K562 (cell line): ENCODE data around the gene PRKCE. TPM values are rescaled to one million over a fixed set of nuclear protein-coding genes. Genes with fewer than 3 reads are reported as not detected.

Source experiments
- BRD9 ChIP-seq: fragments of 450-650 bp; IDR thresholded peaks from 2 replicates; pipeline ENCODE4 v1.6.1; 2018; ENCODE audit warnings: low read depth; ENCODE audit not compliant: partially characterized antibody
- EHMT2 ChIP-seq: fragments of 450-650 bp; IDR thresholded peaks from 2 replicates; pipeline ENCODE4 v1.6.1; 2018; ENCODE audit warnings: antibody characterized with exemption
- ESRRA ChIP-seq: fragments of 450-650 bp; IDR thresholded peaks from 2 replicates; pipeline ENCODE4 v1.6.1; 2014; ENCODE audit warnings: low read depth, mild to moderate bottlenecking, moderate library complexity, borderline replicate concordance
- KLF1 ChIP-seq: fragments of 450-650 bp; IDR thresholded peaks from 2 replicates; pipeline ENCODE4 v1.6.1; 2016; ENCODE audit warnings: missing genetic modification characterization, missing compliant biosample characterization
- MYBL2 ChIP-seq, 2 experiments: fragments of 450-650 bp in 1 of 2; sonication (generic) in 1 of 2; formaldehyde crosslinking in 1 of 2; IDR thresholded peaks; 2 replicates each; pipeline versions ENCODE4 v1.6.1 to v1.8.1; 2017 to 2022; ENCODE audit warnings: borderline replicate concordance in 1 of 2, inconsistent platforms in 1 of 2, low read depth in 1 of 2, mild to moderate bottlenecking in 1 of 2, missing genetic modification reagents in 1 of 2, moderate library complexity in 1 of 2
- NR2C2 ChIP-seq, 2 experiments: fragments of 200-800 bp in 1 of 2; sonication (Bioruptor generic) in 1 of 2; sonication (generic) in 1 of 2; formaldehyde crosslinking in 1 of 2; IDR thresholded peaks; 2 replicates each; pipeline versions ENCODE4 v1.6.1 to v1.8.0; 2016 to 2022; ENCODE audit warnings: mild to moderate bottlenecking in 1 of 2, missing compliant biosample characterization in 1 of 2, missing genetic modification characterization in 1 of 2, missing genetic modification reagents in 1 of 2
- NR3C1 ChIP-seq: sonication (generic); formaldehyde crosslinking; IDR thresholded peaks from 2 replicates; pipeline ENCODE4 v1.8.1; 2022; ENCODE audit warnings: missing genetic modification reagents
- NR4A1 ChIP-seq, 2 experiments: fragments of 250-450 bp in 1 of 2; fragments of 450-650 bp in 1 of 2; sonication (Bioruptor Pico) in 1 of 2; IDR thresholded peaks; 2 replicates each; pipeline versions ENCODE4 v1.4.0 to v1.6.1; 2016 to 2020; ENCODE audit warnings: mild to moderate bottlenecking in 2 of 2, missing compliant biosample characterization in 1 of 2, missing genetic modification characterization in 1 of 2, moderate library complexity in 1 of 2
- PHB ChIP-seq: fragments of 250-450 bp; sonication (Bioruptor Pico); IDR thresholded peaks from 2 replicates; pipeline ENCODE4 v1.5.0; 2021
- RB1 ChIP-seq: fragments of 450-650 bp; IDR thresholded peaks from 2 replicates; pipeline ENCODE4 v1.6.1; 2017; ENCODE audit warnings: low read depth, mild to moderate bottlenecking
- SPI1 ChIP-seq: IDR thresholded peaks from 2 replicates; pipeline ENCODE4 v1.6.1; 2011; ENCODE audit warnings: low read depth, low read length, control low read depth, borderline replicate concordance
- SRF ChIP-seq, 2 experiments: fragments of 250-450, 450-650 bp in 1 of 2; sonication (Bioruptor Pico) in 1 of 2; sonication (generic) in 1 of 2; formaldehyde crosslinking; IDR thresholded peaks; 2 replicates each; pipeline versions ENCODE4 v1.5.0 to v1.5.1; 2020 to 2022; ENCODE audit warnings: mild to moderate bottlenecking in 1 of 2, missing genetic modification reagents in 1 of 2
- ZNF384 ChIP-seq: IDR thresholded peaks from 2 replicates; pipeline ENCODE4 v1.6.1; 2012; ENCODE audit warnings: low read depth, low read length, improper control_type of control experiment
- polyA plus RNA-seq, 8 experiments: library from polyadenylated mRNA; depleted of rRNA in 4 of 8; stranded (reverse) in 5 of 8; unstranded in 3 of 8; fragments of >200 nt; fragmentation: Nextera tagmentation in 2 of 8; fragmentation: Illumina TruSeq in 1 of 8; extraction: Ambion mirVana in 2 of 8; extraction: Trizol in 1 of 8; gene quantifications; 2 replicates each; pipeline versions ENCODE4 v1.2.1 to v1.2.3, GENCODE V29; 2011 to 2014; ENCODE audit warnings: inconsistent platforms in 1 of 8, missing spikeins in 1 of 8
- total RNA-seq, 7 experiments: library from RNA; depleted of rRNA in 6 of 7; stranded (reverse); fragments of >200 nt in 6 of 7; fragmentation: Illumina TruSeq in 2 of 7; extraction: Trizol in 2 of 7; gene quantifications; 2 replicates each; pipeline versions ENCODE4 v1.2.1 to v1.2.3, GENCODE V29; 2011 to 2021; ENCODE audit warnings: low replicate concordance in 1 of 7
- TF ChIP-seq, protein P1 (sequence below), 2 experiments: fragments of 450-650 bp; formaldehyde crosslinking in 1 of 2; IDR thresholded peaks; 2 replicates each; pipeline versions ENCODE4 v1.4.0 to v1.6.1; 2014 to 2020; ENCODE audit warnings: mild to moderate bottlenecking in 2 of 2, borderline replicate concordance in 1 of 2, low read depth in 1 of 2

The PRKCE gene
- total and polyA plus RNA-seq, 9 of the 15 experiments (the other 6 are each of a cell fraction or from before 2014, with no cell fraction given): 0.06 to 1.0 (median 0.22) TPM; not detected in 1

DNA sequence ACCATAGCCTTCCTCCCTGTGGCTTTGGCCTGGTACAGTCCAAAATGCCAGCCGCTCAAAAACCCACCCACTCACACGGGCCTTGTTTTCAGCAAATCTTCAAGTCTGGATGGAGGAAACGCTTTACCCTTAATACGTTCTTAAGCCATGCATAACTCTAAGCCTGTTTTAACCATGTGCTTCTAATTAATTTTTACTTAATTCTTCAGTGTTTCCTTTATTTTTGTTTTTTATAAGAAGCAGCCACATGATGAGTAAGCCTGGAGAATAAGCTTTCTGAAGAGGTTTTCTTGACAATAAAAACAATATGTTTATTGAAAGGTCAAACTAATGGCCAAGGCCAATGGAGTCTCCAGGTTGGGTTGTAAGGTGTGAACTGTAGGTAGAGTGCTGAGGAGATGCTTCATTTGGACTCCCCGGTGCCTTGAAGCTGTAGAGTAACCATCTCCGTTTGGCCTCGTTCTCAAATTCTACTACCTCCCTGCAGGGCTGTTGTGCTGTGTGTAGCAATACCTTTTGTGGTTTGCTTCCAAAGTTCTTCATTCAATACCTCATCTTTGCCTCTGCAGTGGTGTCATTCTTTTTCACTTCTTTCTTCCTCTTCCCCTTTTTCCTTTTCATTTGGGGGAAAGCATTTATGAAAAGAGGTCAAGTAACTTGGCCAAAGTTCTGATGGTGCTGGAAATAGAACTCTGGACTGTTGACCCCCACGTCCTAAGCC lies 113.7 kb downstream of the PRKCE start (continued):
- TF ChIP-seq, protein P1, sequence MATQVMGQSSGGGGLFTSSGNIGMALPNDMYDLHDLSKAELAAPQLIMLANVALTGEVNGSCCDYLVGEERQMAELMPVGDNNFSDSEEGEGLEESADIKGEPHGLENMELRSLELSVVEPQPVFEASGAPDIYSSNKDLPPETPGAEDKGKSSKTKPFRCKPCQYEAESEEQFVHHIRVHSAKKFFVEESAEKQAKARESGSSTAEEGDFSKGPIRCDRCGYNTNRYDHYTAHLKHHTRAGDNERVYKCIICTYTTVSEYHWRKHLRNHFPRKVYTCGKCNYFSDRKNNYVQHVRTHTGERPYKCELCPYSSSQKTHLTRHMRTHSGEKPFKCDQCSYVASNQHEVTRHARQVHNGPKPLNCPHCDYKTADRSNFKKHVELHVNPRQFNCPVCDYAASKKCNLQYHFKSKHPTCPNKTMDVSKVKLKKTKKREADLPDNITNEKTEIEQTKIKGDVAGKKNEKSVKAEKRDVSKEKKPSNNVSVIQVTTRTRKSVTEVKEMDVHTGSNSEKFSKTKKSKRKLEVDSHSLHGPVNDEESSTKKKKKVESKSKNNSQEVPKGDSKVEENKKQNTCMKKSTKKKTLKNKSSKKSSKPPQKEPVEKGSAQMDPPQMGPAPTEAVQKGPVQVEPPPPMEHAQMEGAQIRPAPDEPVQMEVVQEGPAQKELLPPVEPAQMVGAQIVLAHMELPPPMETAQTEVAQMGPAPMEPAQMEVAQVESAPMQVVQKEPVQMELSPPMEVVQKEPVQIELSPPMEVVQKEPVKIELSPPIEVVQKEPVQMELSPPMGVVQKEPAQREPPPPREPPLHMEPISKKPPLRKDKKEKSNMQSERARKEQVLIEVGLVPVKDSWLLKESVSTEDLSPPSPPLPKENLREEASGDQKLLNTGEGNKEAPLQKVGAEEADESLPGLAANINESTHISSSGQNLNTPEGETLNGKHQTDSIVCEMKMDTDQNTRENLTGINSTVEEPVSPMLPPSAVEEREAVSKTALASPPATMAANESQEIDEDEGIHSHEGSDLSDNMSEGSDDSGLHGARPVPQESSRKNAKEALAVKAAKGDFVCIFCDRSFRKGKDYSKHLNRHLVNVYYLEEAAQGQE (IDR thresholded peaks at IDR 0.05; ENCODE audit: borderline replicate concordance): no peak
- TF ChIP-seq, protein P1 (CRISPR knock-in tag; IDR thresholded peaks at IDR 0.05; ENCODE audit: low read depth): no peak
- TF ChIP-seq ZNF384: no peak
- TF ChIP-seq ESRRA: no peak
- no peak for TF ChIP-seq PHB (CRISPR knock-in tag)
- TF ChIP-seq NR4A1 (CRISPR knock-in tag; IDR thresholded peaks at IDR 0.05): no peak
- no peak for TF ChIP-seq NR4A1 (tag; IDR thresholded peaks at IDR 0.05)
- peak; percentile 36; the same call in 1 of the 2 replicates for TF ChIP-seq SPI1
- TF ChIP-seq SRF (CRISPR knock-in tag; IDR thresholded peaks at IDR 0.05): peak in 1 of 2 experiments; percentile 57; a peak in 1 of 4 replicates
- no peak for TF ChIP-seq MYBL2 (IDR thresholded peaks at IDR 0.05; ENCODE audit: low read depth)
- no peak for TF ChIP-seq MYBL2 (CRISPR knock-in tag; IDR thresholded peaks at IDR 0.05; ENCODE audit: borderline replicate concordance)
- no peak for TF ChIP-seq BRD9
- TF ChIP-seq NR2C2 (CRISPR knock-in tag; IDR thresholded peaks at IDR 0.05): no peak
- TF ChIP-seq NR2C2 (tag; IDR thresholded peaks at IDR 0.05): no peak
- no peak for TF ChIP-seq KLF1 (tag)
- TF ChIP-seq RB1: no peak
- TF ChIP-seq EHMT2: no peak
- no peak for TF ChIP-seq NR3C1 (CRISPR knock-in tag)
